H9 (cell line): ENCODE measurements around the gene MSANTD2. TPM values are rescaled to one million over a fixed set of nuclear protein-coding genes. Genes with fewer than 3 reads are reported as not detected.

Experiments used
- DNase-seq: peaks from one replicate; pipeline ENCODE4 v3.0.0-alpha.2; 2017
- H2AFZ ChIP-seq: one replicate; pipeline ENCODE4 v1.6.1; 2013; ENCODE audit warnings: mild to moderate bottlenecking, low read length, control low read depth, moderate library complexity
- H2AK5ac ChIP-seq: 2 replicates; pipeline ENCODE4 v1.6.1; 2013; ENCODE audit warnings: low read length, control low read depth, mixed read lengths; ENCODE audit not compliant: insufficient read length
- H2BK120ac ChIP-seq: one replicate; pipeline ENCODE4 v1.6.1; 2013; ENCODE audit warnings: low read depth, mild to moderate bottlenecking, low read length, control low read depth, inconsistent platforms; ENCODE audit not compliant: poor library complexity, severe bottlenecking
- H2BK12ac ChIP-seq: 2 replicates; pipeline ENCODE4 v1.6.1; 2013; ENCODE audit warnings: low read length, control low read depth, mixed read lengths, low read depth; ENCODE audit not compliant: insufficient read length
- H2BK15ac ChIP-seq: 2 replicates; pipeline ENCODE4 v1.6.1; 2013; ENCODE audit warnings: low read depth, low read length, control low read depth
- H2BK20ac ChIP-seq: one replicate; pipeline ENCODE4 v1.6.1; 2013; ENCODE audit warnings: low read depth, mild to moderate bottlenecking, low read length, control low read depth, inconsistent platforms; ENCODE audit not compliant: poor library complexity, severe bottlenecking
- H2BK5ac ChIP-seq: 2 replicates; pipeline ENCODE4 v1.6.1; 2013; ENCODE audit warnings: low read length, control low read depth, mixed read lengths; ENCODE audit not compliant: insufficient read length
- H3K14ac ChIP-seq: 2 replicates; pipeline ENCODE4 v1.6.1; 2013; ENCODE audit warnings: low read length, control low read depth; ENCODE audit not compliant: insufficient read depth
- H3K18ac ChIP-seq: 2 replicates; pipeline ENCODE4 v1.6.1; 2013; ENCODE audit warnings: low read depth, mild to moderate bottlenecking, mixed read lengths, low read length, control low read depth; ENCODE audit not compliant: insufficient read length
- H3K23ac ChIP-seq: 2 replicates; pipeline ENCODE4 v1.6.1; 2013; ENCODE audit warnings: low read length, control low read depth, mixed read lengths, low read depth; ENCODE audit not compliant: insufficient read length
- H3K23me2 ChIP-seq: 2 replicates; pipeline ENCODE4 v1.6.1; 2013; ENCODE audit warnings: low read depth, mild to moderate bottlenecking, mixed read lengths, low read length, control low read depth; ENCODE audit not compliant: insufficient read length, poor library complexity, severe bottlenecking
- H3K27ac ChIP-seq: 2 replicates; pipeline ENCODE4 v1.5.1; 2013; ENCODE audit warnings: low read length, control low read depth, mixed read lengths, low read depth; ENCODE audit not compliant: insufficient read length
- H3K27me3 ChIP-seq: 2 replicates; pipeline ENCODE4 v1.6.1; 2013; ENCODE audit warnings: low read length, control low read depth, inconsistent platforms; ENCODE audit not compliant: insufficient read depth
- H3K4ac ChIP-seq: 2 replicates; pipeline ENCODE4 v1.6.1; 2013; ENCODE audit warnings: low read depth, mild to moderate bottlenecking, control low read depth, inconsistent platforms, low read length, moderate library complexity
- H3K4me1 ChIP-seq: 2 replicates; pipeline ENCODE4 v1.6.1; 2013; ENCODE audit warnings: low read length, control low read depth, inconsistent platforms; ENCODE audit not compliant: insufficient read depth
- H3K4me2 ChIP-seq: 2 replicates; pipeline ENCODE4 v1.6.1; 2013; ENCODE audit warnings: low read length, control low read depth, mixed read lengths; ENCODE audit not compliant: insufficient read length, insufficient read depth
- H3K56ac ChIP-seq: 2 replicates; pipeline ENCODE4 v1.6.1; 2013; ENCODE audit warnings: low read depth, mild to moderate bottlenecking, mixed read lengths, low read length, control low read depth; ENCODE audit not compliant: insufficient read length
- H3K79me1 ChIP-seq: 2 replicates; pipeline ENCODE4 v1.6.1; 2013; ENCODE audit warnings: low read depth, mild to moderate bottlenecking, moderate library complexity, low read length, control low read depth, inconsistent platforms; ENCODE audit not compliant: insufficient read depth, poor library complexity, severe bottlenecking
- H3K79me2 ChIP-seq: 2 replicates; pipeline ENCODE4 v1.6.1; 2013; ENCODE audit warnings: low read length, control low read depth, inconsistent platforms; ENCODE audit not compliant: insufficient read depth
- H3K9ac ChIP-seq: 2 replicates; pipeline ENCODE4 v1.6.1; 2013; ENCODE audit warnings: low read length, control low read depth, mixed read lengths; ENCODE audit not compliant: insufficient read length; ENCODE audit errors: extremely low read depth
- H3K9me3 ChIP-seq: one replicate; pipeline ENCODE4 v1.6.1; 2013; ENCODE audit warnings: low read depth, low read length, inconsistent platforms; ENCODE audit not compliant: control insufficient read depth
- H3T11ph ChIP-seq: one replicate; pipeline ENCODE4 v1.6.1; 2013; ENCODE audit warnings: mild to moderate bottlenecking, low read length, control low read depth, inconsistent platforms
- H4K20me1 ChIP-seq: one replicate; pipeline ENCODE4 v1.6.1; 2013; ENCODE audit not compliant: control insufficient read depth, insufficient read length, insufficient read depth
- H4K5ac ChIP-seq: 2 replicates; pipeline ENCODE4 v1.6.1; 2013; ENCODE audit warnings: low read depth, mild to moderate bottlenecking, mixed read lengths, low read length, control low read depth; ENCODE audit not compliant: insufficient read length
- H4K8ac ChIP-seq: replicated peaks from 2 replicates; pipeline ENCODE4 v1.6.1; 2013; ENCODE audit warnings: low read length, control low read depth, mixed read lengths, low read depth; ENCODE audit not compliant: insufficient read length
- H4K91ac ChIP-seq: 2 replicates; pipeline ENCODE4 v1.6.1; 2013; ENCODE audit warnings: low read depth, mild to moderate bottlenecking, moderate library complexity, mixed read lengths, low read length, control low read depth; ENCODE audit not compliant: insufficient read length
- H3K27ac Mint-ChIP-seq, 3 experiments: 2 replicates in 2 of 3; 3 replicates in 1 of 3; pipeline ENCODE4 v1.8.0; 2020 to 2021; ENCODE audit warnings: mixed read lengths in 3 of 3, mild to moderate bottlenecking in 1 of 3, moderate library complexity in 1 of 3
- H3K27me3 Mint-ChIP-seq: 2 replicates; pipeline ENCODE4 v1.8.0; 2021; ENCODE audit warnings: low read depth, mild to moderate bottlenecking, moderate library complexity, mixed read lengths
- H3K36me3 Mint-ChIP-seq, 3 experiments: 2 replicates in 2 of 3; 3 replicates in 1 of 3; pipeline ENCODE4 v1.8.0; 2020 to 2021; ENCODE audit warnings: low read depth in 3 of 3, mixed read lengths in 3 of 3; ENCODE audit not compliant: insufficient read depth in 1 of 3
- H3K4me1 Mint-ChIP-seq, 2 experiments: 2 replicates each; pipeline ENCODE4 v1.8.0; 2020; ENCODE audit warnings: mixed read lengths in 2 of 2
- H3K4me3 Mint-ChIP-seq, 2 experiments: 2 replicates in 1 of 2; 3 replicates in 1 of 2; pipeline ENCODE4 v1.8.0; 2020 to 2021; ENCODE audit warnings: mild to moderate bottlenecking in 2 of 2, mixed read lengths in 2 of 2, moderate library complexity in 1 of 2
- H3K9me3 Mint-ChIP-seq, 2 experiments: 2 replicates in 1 of 2; 3 replicates in 1 of 2; pipeline ENCODE4 v1.8.0; 2020; ENCODE audit warnings: mild to moderate bottlenecking in 2 of 2, mixed read lengths in 2 of 2, moderate library complexity in 1 of 2
- CTCF ChIP-seq: fragments of 200-600 bp; sonication (generic); conservative IDR thresholded peaks from 3 replicates; pipeline ENCODE4 v1.8.0; 2021; ENCODE audit warnings: antibody characterized with exemption, mild to moderate bottlenecking
- WGBS: extraction: QIAGEN DNeasy Blood & Tissue Kit; methylation state at CpG from one replicate; pipeline ENCODE4 v1.1.7; 2013; ENCODE audit warnings: missing lambda C conversion rate, low lambda C conversion rate, mixed read lengths; ENCODE audit not compliant: insufficient read length; ENCODE audit errors: extremely low coverage; 5-methylcytosine and 5-hydroxymethylcytosine counted together
- total RNA-seq: library from RNA; stranded (reverse); gene quantifications from 2 replicates; pipeline ENCODE4 v1.2.1, GENCODE V29; 2021

Gene MSANTD2
- total RNA-seq, 1 experiment from 2014 or later, result 18.1 TPM

GRCh38 chr11:124752471-124753102 lies 47.6 kb downstream of the MSANTD2 start:
- peaks cover 3 to 6% of the 10 kb centered on the region in 2 experiments; a peak in 3 of 5 replicates for H3K9me3 Mint-ChIP-seq
- peaks cover 93% of the 10 kb centered on the region for H3K27me3 ChIP-seq

More at GRCh38 chr11:124752471-124753102, 47.6 kb downstream of the MSANTD2 start:
- peaks cover 12 to 43% of the 10 kb centered on the region in 2 experiments for H3K4me1 Mint-ChIP-seq
- DNase-seq, result no peak
- Histone ChIP-seq H2BK15ac (no peak overlapping the region), H2BK120ac (no peak overlapping the region), H3K23ac (no peak overlapping the region), H4K5ac (no peak overlapping the region), H3K27ac (no peak overlapping the region), H3K23me2 (peaks cover 3% of the 10 kb centered on the region), H2BK12ac (no peak overlapping the region), H4K20me1 (no peaks in the 10 kb centered on the region), H3K4me2 (peak overlapping the region; percentile 41), H3K9me3 (no peaks in the 10 kb centered on the region), H3K9ac (no peak overlapping the region), H3K14ac (no peak overlapping the region), H3K4ac (no peak overlapping the region), H3K18ac (no peak overlapping the region), H3K79me1 (no peaks in the 10 kb centered on the region), H4K8ac (no peak overlapping the region), H2BK5ac (no peak overlapping the region), H2BK20ac (no peak overlapping the region), H3K4me1 (peaks cover 3% of the 10 kb centered on the region; the same call in 1 of the 2 replicates), H3T11ph (no peak overlapping the region), H3K79me2 (no peaks in the 10 kb centered on the region), H2AFZ (no peak overlapping the region), H2AK5ac (no peak overlapping the region), H3K56ac (no peak overlapping the region), H4K91ac (no peak overlapping the region)
- WGBS, result no CpG with 5 or more reads among the region's 10 CpGs
- H3K36me3 Mint-ChIP-seq, result no peaks in the 10 kb centered on the region; a peak in 2 of 7 replicates
- no peak for TF ChIP-seq CTCF
- H3K27me3 Mint-ChIP-seq, result peaks cover 66% of the 10 kb centered on the region
- H3K4me3 Mint-ChIP-seq, result peak overlapping the region in 1 of 2 experiments; percentile 74; a peak in 3 of 5 replicates
- H3K27ac Mint-ChIP-seq, result no peak overlapping the region
